HepG2 (cell line): Measurements from ENCODE around the gene PRR5L. TPM values are rescaled to one million over a fixed set of nuclear protein-coding genes. Genes with fewer than 3 reads are reported as not detected.

ENCODE experiments used
- ATAC-seq: fragments of 200-7000 bp; cut with Tn5 transposase; 3 replicates; pipeline ENCODE4 v1.9.1; 2020; ENCODE audit warnings: mild to moderate bottlenecking, moderate library complexity
- BruUV-seq: library from RNA; stranded (reverse); fragments of 400-500 nt; replicated peaks from 2 replicates; lab custom pipeline; 2021; lab: Mats Ljungman, UMichigan
- CTCF ChIA-PET: fragments of 300-600 bp; formaldehyde crosslinking; extraction: SDS; loops from one replicate; lab custom pipeline; 2021; ENCODE audit warnings: low total read pairs, inconsistent platforms, low intra/inter-chr PET ratio; lab: Yijun Ruan, JAX
- POLR2A ChIA-PET: fragments of 350-600 bp; sonication (Branson Sonifier 250); formaldehyde crosslinking; loops from one replicate; lab custom pipeline; 2020; ENCODE audit warnings: antibody characterized with exemption, inconsistent platforms; lab: Yijun Ruan, JAX
- DNase-seq: peaks from one replicate; pipeline ENCODE4 v3.0.0-alpha.2; 2015; ENCODE audit warnings: low spot score
- FAIRE-seq: peaks from 3 replicates; lab custom pipeline; 2011; peaks lifted over from hg19 to GRCh38; lab: Jason Lieb, UNC
- H2AFZ ChIP-seq: one replicate; pipeline ENCODE4 v1.6.1; 2011; ENCODE audit warnings: low read length, inconsistent platforms
- H3K27ac ChIP-seq: fragments of 300-600 bp; 3 replicates; pipeline ENCODE4 v1.8.0; 2011; ENCODE audit warnings: mixed run types, mild to moderate bottlenecking, mixed read lengths, low read length, inconsistent platforms; ENCODE audit not compliant: insufficient read depth; ENCODE audit errors: extremely low read length
- H3K27me3 ChIP-seq, 2 experiments: fragments of 200-600 bp in 1 of 2; 2 replicates in 1 of 2; 3 replicates in 1 of 2; pipeline versions ENCODE4 v1.6.0 to v1.8.0; 2011; ENCODE audit warnings: low read length in 2 of 2, mild to moderate bottlenecking in 2 of 2, moderate library complexity in 2 of 2, inconsistent platforms in 1 of 2; ENCODE audit not compliant: insufficient read depth in 2 of 2, control insufficient read depth in 1 of 2
- H3K36me3 ChIP-seq, 2 experiments: fragments of 200-600 bp in 1 of 2; replicated peaks in 1 of 2; 2 replicates in 1 of 2; 3 replicates in 1 of 2; pipeline versions ENCODE4 v1.5.1 to v1.8.0; 2011; ENCODE audit warnings: low read length in 2 of 2, inconsistent platforms in 1 of 2; ENCODE audit not compliant: insufficient read depth in 2 of 2, control insufficient read depth in 1 of 2
- H3K4me1 ChIP-seq: 2 replicates; pipeline ENCODE4 v1.5.1; 2012; ENCODE audit warnings: low read length, inconsistent platforms; ENCODE audit not compliant: insufficient read depth
- H3K4me2 ChIP-seq: 2 replicates; pipeline ENCODE4 v1.6.0; 2011; ENCODE audit warnings: low read depth, low read length, inconsistent platforms
- H3K4me3 ChIP-seq, 3 experiments: fragments of 200-600 bp in 1 of 3; sonication (generic), shearing (Covaris generic) in 1 of 3; replicated peaks in 1 of 3; 2 replicates each; pipeline ENCODE4 v1.5.1; 2011 to 2016; ENCODE audit warnings: low read length in 3 of 3, inconsistent platforms in 2 of 3, low read depth in 2 of 3, mild to moderate bottlenecking in 2 of 3, control low read depth in 1 of 3, mixed read lengths in 1 of 3; ENCODE audit not compliant: insufficient read depth in 1 of 3
- H3K79me2 ChIP-seq: one replicate; pipeline ENCODE4 v1.6.1; 2011; ENCODE audit warnings: low read length, inconsistent platforms; ENCODE audit not compliant: insufficient read depth
- H3K9ac ChIP-seq: 2 replicates; pipeline ENCODE4 v1.6.0; 2011; ENCODE audit warnings: mild to moderate bottlenecking, low read depth, low read length, inconsistent platforms; ENCODE audit not compliant: insufficient read depth
- H3K9me3 ChIP-seq: 2 replicates; pipeline ENCODE4 v1.5.1; 2012; ENCODE audit warnings: mild to moderate bottlenecking, low read length
- H4K20me1 ChIP-seq: 2 replicates; pipeline ENCODE4 v1.6.0; 2011; ENCODE audit warnings: inconsistent platforms, mild to moderate bottlenecking, low read length, moderate library complexity; ENCODE audit not compliant: insufficient read depth
- AFF4 ChIP-seq: sonication (generic); formaldehyde crosslinking; IDR thresholded peaks from 2 replicates; pipeline ENCODE4 v1.4.0; 2020; ENCODE audit warnings: missing genetic modification reagents
- ELF1 ChIP-seq: sonication (generic); formaldehyde crosslinking; IDR thresholded peaks from 2 replicates; pipeline ENCODE4 v1.4.0; 2020; ENCODE audit warnings: missing genetic modification reagents
- FOXK1 ChIP-seq: sonication (generic); formaldehyde crosslinking; IDR thresholded peaks from 2 replicates; pipeline ENCODE4 v1.4.0; 2020; ENCODE audit warnings: low read depth, missing genetic modification reagents, borderline replicate concordance
- HOXA7 ChIP-seq: sonication (generic); formaldehyde crosslinking; IDR thresholded peaks from 2 replicates; pipeline ENCODE4 v1.8.1; 2022; ENCODE audit warnings: mild to moderate bottlenecking, missing genetic modification reagents, moderate library complexity
- JUN ChIP-seq: sonication (generic); formaldehyde crosslinking; IDR thresholded peaks from 2 replicates; pipeline ENCODE4 v1.4.0; 2020; ENCODE audit warnings: mild to moderate bottlenecking, missing genetic modification reagents
- ZNF335 ChIP-seq: sonication (generic); formaldehyde crosslinking; IDR thresholded peaks from 2 replicates; pipeline ENCODE4 v1.4.0; 2020; ENCODE audit warnings: missing genetic modification reagents
- ZNF501 ChIP-seq: sonication (generic); formaldehyde crosslinking; IDR thresholded peaks from 2 replicates; pipeline ENCODE4 v1.5.1; 2020; ENCODE audit warnings: mild to moderate bottlenecking, moderate library complexity, missing genetic modification reagents
- WGBS: methylation state at CpG from one replicate; pipeline ENCODE4 v1.1.6; 2017; ENCODE audit warnings: low lambda C conversion rate; 5-methylcytosine and 5-hydroxymethylcytosine counted together
- in situ Hi-C: cut with HindIII; loops from 2 replicates; pipeline ENCODE4 v1.10.0; 2017; ENCODE audit warnings: low pct_unique_long_range_greater_than_20kb; ENCODE audit not compliant: extremely low pct_ligation_motif_present
- intact Hi-C: fragments of 100-400 bp; cut with micrococcal nuclease; formaldehyde crosslinking; loops from one replicate; pipeline ENCODE4 v1.10.0; 2022; ENCODE audit not compliant: unreplicated experiment
- polyA plus RNA-seq, 8 experiments: library from polyadenylated mRNA; depleted of rRNA in 3 of 8; stranded (reverse) in 7 of 8; unstranded in 1 of 8; fragments of >200 nt; fragmentation: Illumina TruSeq in 4 of 8; extraction: Trizol in 4 of 8; gene quantifications; 2 replicates each; pipeline versions ENCODE4 v1.2.1 to v1.2.3, GENCODE V29; 2011 to 2016; ENCODE audit warnings: low read depth in 4 of 8, missing spikeins in 1 of 8, mixed read lengths in 1 of 8; ENCODE audit not compliant: insufficient read depth in 1 of 8
- total RNA-seq, 5 experiments: library from RNA; depleted of rRNA; stranded (reverse); fragments of >200 nt; fragmentation: Illumina TruSeq; extraction: Trizol; gene quantifications; 2 replicates each; pipeline ENCODE4 v1.2.3, GENCODE V29; 2016; ENCODE audit warnings: low read depth in 1 of 5
- TF ChIP-seq, protein P1 (sequence below): IDR thresholded peaks from 2 replicates; pipeline ENCODE4 v1.6.1; 2018; ENCODE audit warnings: missing genetic modification reagents, mild to moderate bottlenecking, missing compliant biosample characterization
- TF ChIP-seq, protein P2 (sequence below): sonication (generic); formaldehyde crosslinking; IDR thresholded peaks from 2 replicates; pipeline ENCODE4 v1.4.0; 2020; ENCODE audit warnings: mild to moderate bottlenecking, missing genetic modification reagents

The PRR5L gene
- total and polyA plus RNA-seq, 2 of the 13 experiments (the other 11 are each of a cell fraction or from before 2014, with no cell fraction given) = 0.16 TPM; not detected in 1

DNA sequence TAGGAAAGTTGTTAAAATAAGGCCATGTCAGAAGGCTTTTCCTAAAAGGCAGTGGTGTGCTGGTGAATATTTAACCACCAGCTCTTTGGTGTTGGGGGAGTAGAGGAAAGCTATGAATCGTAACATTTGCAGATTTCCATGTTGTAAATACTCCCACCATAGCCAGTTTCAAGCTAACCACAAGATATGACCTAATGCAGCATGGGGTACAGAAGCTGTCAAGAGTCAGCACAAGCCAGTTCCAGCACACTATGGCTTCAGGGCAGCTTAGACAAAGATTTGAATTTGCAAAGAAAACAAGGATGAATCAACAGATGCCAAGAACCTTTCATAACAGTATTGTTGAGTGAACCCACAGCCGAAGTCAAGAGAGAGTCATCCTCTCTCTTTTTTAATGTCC lies 46.8 kb upstream of the PRR5L start:
- WGBS = 13% methylated on average over 2 of the region's 2 CpGs
- no TSS peak for BruUV-seq

More for the DNA sequence above, 46.8 kb upstream of the PRR5L start:
- TF ChIP-seq HOXA7 (CRISPR knock-in tag) (no peak), ZNF501 (no peak), FOXK1 (CRISPR knock-in tag) (no peak), ZNF335 (CRISPR knock-in tag) (no peak), JUN (no peak), AFF4 (CRISPR knock-in tag) (no peak), ELF1 (no peak)
- TF ChIP-seq, protein P1, sequence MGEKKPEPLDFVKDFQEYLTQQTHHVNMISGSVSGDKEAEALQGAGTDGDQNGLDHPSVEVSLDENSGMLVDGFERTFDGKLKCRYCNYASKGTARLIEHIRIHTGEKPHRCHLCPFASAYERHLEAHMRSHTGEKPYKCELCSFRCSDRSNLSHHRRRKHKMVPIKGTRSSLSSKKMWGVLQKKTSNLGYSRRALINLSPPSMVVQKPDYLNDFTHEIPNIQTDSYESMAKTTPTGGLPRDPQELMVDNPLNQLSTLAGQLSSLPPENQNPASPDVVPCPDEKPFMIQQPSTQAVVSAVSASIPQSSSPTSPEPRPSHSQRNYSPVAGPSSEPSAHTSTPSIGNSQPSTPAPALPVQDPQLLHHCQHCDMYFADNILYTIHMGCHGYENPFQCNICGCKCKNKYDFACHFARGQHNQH = no peak
- TF ChIP-seq, protein P2, sequence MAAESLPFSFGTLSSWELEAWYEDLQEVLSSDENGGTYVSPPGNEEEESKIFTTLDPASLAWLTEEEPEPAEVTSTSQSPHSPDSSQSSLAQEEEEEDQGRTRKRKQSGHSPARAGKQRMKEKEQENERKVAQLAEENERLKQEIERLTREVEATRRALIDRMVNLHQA = no peak
- H3K79me2 ChIP-seq = no peaks in the 10 kb centered on the region
- POLR2A ChIA-PET = no interaction called here
- H3K27me3 ChIP-seq = 0 out of 5 replicates have a peak, but pooled peaks cover 0 to 4% of the 10 kb centered on the region in 2 experiments
- H3K36me3 ChIP-seq = no peaks in the 10 kb centered on the region
- FAIRE-seq = no peak
- ATAC-seq = no peak
- no peak overlapping the region for H3K4me2 ChIP-seq
- DNase-seq = no peak
- H3K9ac ChIP-seq = no peak overlapping the region
- CTCF ChIA-PET = no interaction called here
- H2AFZ ChIP-seq = no peak overlapping the region
- no peaks in the 10 kb centered on the region for H3K4me1 ChIP-seq
- in situ Hi-C loops = no loop called here
- no peak overlapping the region for H3K27ac ChIP-seq
- H3K9me3 ChIP-seq = no peaks in the 10 kb centered on the region
- no peaks in the 10 kb centered on the region for H4K20me1 ChIP-seq
- intact Hi-C loops = no loop called here
- H3K4me3 ChIP-seq = no peak overlapping the region
